ENCODE data around the gene EHBP1.

EHBP1 gene

DNA sequence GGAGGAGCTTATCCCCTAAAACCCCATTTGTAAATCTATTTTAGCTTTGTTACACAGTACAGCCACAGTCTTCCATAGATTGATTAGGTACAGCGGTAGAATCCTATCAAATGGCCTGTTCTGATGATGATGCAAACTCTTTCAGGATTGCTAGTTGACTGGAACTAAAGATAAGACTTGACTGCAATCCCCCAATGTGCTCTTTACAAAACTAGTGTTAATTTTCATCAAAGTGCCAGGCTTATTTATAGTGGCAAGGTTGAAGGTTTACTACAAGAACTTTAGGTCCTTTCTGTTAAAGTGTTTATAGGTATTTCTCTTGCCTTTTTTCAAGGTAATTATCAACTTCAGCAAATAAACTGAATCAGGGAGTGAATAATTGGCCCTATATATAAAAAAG is 336.1 kb downstream of the EHBP1 start:
- H3K4me3 ChIP-seq (replicated peaks; ENCODE audit: low read depth, low read length) = no peak overlapping the region
- TF ChIP-seq, protein P1, sequence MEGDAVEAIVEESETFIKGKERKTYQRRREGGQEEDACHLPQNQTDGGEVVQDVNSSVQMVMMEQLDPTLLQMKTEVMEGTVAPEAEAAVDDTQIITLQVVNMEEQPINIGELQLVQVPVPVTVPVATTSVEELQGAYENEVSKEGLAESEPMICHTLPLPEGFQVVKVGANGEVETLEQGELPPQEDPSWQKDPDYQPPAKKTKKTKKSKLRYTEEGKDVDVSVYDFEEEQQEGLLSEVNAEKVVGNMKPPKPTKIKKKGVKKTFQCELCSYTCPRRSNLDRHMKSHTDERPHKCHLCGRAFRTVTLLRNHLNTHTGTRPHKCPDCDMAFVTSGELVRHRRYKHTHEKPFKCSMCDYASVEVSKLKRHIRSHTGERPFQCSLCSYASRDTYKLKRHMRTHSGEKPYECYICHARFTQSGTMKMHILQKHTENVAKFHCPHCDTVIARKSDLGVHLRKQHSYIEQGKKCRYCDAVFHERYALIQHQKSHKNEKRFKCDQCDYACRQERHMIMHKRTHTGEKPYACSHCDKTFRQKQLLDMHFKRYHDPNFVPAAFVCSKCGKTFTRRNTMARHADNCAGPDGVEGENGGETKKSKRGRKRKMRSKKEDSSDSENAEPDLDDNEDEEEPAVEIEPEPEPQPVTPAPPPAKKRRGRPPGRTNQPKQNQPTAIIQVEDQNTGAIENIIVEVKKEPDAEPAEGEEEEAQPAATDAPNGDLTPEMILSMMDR (IDR thresholded peaks at IDR 0.05; ENCODE audit: low read depth, low read length, missing control alignments) = no peak
- no peak for DNase-seq (ENCODE audit: extremely low read depth, low read depth)

DNA sequence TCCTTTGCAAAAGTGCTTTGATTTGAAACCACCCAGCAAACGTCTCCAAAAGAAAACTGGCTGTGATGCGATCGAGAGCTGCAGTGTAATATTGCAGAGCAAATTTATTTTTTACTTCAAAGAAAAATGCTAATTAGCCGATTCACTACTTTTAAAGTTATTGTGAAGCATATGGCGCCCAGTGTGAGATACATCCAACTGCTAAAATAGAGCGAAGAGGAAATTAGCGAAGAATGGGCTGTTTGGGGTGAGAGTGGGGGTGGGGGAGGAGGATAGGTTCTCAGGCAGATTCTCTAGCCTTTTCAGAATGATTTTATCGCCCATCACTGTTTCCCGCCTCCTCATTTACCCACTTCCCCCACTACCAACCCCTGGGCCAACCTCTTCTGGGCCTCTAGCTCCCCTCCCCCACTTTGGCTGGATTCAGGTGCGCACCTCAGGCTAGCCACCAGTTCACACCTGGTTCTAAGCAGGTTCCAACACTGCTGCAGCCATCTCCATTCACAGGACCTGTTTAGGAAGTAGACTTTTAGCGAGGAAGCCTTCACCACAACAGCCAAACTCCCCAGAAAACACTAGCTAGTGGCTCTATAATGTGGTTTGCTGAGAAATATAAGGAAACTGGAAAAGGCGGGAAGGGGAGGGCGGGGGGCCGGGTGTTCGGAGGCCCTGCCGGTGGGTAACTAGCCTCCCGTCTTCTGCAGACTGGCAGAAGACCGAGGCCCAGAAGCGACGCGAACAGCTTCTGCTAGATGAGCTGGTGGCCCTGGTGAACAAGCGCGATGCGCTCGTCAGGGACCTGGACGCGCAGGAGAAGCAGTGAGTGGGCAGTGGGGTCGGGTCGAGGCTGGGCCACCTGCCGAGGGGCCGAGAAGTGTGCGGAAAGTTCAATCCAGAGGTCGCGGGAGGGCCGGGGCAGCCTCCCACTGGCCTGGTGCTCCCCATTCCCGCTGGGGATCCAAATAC is 339.1 kb downstream of the EHBP1 start:
- DNase-seq (ENCODE audit: extremely low read depth, low read depth) = no peak
- no peak overlapping the region for H3K4me3 ChIP-seq (replicated peaks; ENCODE audit: low read depth, low read length)
- TF ChIP-seq, protein P1 (IDR thresholded peaks at IDR 0.05; ENCODE audit: low read depth, low read length, missing control alignments) = no peak

DNA sequence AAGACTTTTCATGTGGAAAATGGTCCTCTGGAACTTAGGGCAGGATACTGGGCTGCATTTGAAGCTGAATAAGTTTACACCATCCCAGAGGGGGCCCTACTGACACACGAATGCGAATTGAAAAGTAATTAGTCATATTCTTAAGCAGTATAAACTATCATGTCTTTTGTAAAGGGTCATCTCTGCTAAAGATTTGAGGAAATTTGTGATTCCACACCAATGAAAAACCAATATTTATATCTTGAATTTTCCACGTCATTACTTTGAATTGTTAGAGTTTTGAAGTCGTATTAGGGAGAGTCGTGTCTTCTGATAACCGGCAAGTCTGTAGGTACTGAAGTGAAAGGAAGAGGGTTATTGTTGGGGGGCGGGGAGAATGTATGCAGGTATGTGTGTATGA is 341.0 kb downstream of the EHBP1 start:
- no peak for DNase-seq (ENCODE audit: extremely low read depth, low read depth)
- TF ChIP-seq, protein P1 (IDR thresholded peaks at IDR 0.05; ENCODE audit: low read depth, low read length, missing control alignments) = no peak
- no peak overlapping the region for H3K4me3 ChIP-seq (replicated peaks; ENCODE audit: low read depth, low read length)

DNA sequence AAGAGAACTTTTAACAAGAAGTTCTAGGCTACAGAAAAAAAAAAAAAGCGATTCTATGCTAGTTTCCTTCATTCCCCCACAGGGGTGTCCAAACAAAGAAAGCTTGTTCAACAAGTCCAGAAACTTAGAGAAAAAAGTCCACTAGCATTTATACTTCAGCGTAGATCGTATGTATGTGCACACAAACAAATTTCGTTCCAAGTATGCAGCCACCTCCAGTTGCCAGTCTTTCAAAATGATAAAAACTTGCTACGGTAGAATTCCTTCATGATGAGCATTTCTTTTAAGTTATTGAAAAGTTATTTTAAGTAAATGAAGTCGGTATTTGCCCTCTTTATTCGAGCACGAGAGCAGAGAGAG is 341.4 kb downstream of the EHBP1 start:
- TF ChIP-seq, protein P1 (IDR thresholded peaks at IDR 0.05; ENCODE audit: low read depth, low read length, missing control alignments) = no peak
- DNase-seq (ENCODE audit: extremely low read depth, low read depth) = no peak
- H3K4me3 ChIP-seq (replicated peaks; ENCODE audit: low read depth, low read length) = no peak overlapping the region

DNA sequence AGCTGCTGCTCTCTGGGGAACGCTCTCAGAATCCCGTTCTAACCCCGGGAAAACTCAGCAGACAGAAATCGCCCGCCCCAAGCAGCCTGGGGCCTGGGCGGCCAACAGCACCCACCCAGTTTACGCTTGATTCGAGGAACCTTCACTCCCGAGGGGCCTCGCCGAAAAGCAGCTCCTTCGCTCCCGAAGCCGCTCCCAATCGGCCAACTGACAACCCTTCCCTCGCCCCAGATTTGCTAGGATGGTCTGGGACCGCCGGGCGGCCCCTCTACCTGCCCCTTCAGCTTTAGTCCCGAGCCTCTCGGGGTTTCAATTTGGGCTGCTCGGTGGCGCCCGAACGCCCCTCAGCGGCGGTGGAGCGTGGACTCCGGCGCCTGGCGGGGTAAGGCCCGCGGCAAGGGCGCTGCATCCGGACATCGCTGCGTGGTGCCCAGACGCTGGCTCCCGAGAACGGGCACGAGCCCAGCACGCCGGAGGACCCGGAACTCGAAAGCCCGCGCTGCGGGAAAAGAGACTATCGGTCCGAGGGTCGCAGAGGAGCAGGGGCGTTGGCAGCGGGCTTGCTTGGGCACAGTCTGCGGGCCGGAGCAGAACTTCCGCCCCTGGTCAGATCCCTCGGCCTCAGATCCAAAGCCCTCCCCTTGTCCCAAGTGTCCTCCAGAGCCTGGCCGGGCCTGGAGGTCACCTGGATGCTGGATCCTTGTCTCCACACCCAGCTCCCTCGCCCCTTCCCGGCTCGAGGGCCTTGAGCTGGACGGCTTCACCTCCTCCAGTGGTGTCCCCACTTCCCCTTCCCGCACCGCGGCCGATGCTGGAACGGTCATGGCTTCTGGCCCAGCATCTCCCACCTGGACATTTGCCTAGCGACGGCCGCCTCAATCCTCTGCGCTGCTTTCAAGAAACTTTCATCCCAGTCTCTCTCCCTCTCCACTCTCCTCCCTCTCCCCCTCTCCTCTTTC is 342.1 kb downstream of the EHBP1 start:
- TF ChIP-seq, protein P1 (IDR thresholded peaks at IDR 0.05; ENCODE audit: low read depth, low read length, missing control alignments) = no peak
- DNase-seq (ENCODE audit: extremely low read depth, low read depth) = no peak
- H3K4me3 ChIP-seq (replicated peaks; ENCODE audit: low read depth, low read length) = no peak overlapping the region

DNA sequence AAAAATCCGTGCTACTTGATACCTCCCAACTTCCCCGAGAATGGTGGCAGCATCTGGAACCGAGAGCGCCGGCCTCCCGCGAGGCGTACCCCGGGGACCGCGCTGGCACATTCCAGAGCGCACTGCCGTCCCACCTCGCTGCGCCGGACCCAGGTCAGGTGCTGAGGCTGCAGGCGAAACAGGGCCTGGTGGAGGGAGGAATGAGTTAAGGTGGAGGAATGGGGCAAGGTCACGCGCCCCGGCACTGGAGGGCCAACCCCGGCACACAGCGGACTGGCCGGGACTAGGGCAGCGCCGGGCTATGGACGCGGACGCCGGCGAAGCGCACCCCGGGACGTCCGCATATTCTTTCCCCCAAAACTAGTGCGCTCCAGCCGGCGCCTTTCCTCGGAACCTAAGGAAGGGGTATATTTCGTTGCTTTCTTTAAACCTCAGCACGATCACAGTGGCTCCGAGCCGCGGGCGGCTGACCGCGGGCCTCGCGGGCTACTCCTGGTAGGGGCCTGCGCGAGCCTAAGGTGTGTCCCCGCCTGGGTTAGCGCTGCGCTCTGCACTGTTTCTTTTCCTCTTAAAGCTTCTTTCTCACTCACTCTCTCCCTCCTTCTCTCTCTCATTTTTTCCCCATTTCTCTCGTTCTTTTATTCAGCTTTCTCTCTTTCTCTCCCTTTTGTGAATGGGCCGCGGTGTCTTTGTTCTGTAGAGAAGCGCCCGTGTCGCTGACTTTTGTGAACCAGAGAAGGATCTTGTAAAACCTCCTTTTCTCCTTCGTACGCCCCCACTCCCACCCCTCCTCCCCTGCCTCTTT is 343.1 kb downstream of the EHBP1 start:
- no peak for DNase-seq (ENCODE audit: extremely low read depth, low read depth)
- TF ChIP-seq, protein P1 (IDR thresholded peaks at IDR 0.05; ENCODE audit: low read depth, low read length, missing control alignments) = no peak
- H3K4me3 ChIP-seq (replicated peaks; ENCODE audit: low read depth, low read length) = no peak overlapping the region

Measured in HFF-Myc (cell line).